GM18861 (cell line): ENCODE measurements around the gene RPS25.
"Not testable (repeated sequence)": the region's sequence is repeated elsewhere in the genome, so short reads cannot be mapped to it uniquely, and the experiment has no call there.

Experiments used
- ATAC-seq: cut with Tn5 transposase; IDR thresholded peaks from one replicate; pipeline ENCODE4 v1.9.1; 2021; ENCODE audit not compliant: unreplicated experiment

Gene RPS25

GRCh38 chr11:118975771-118976709 lies 42.1 kb downstream of the RPS25 start:
- ATAC-seq, result no peak

GRCh38 chr11:118973985-118974384 lies 44.2 kb downstream of the RPS25 start:
- no peak for ATAC-seq

GRCh38 chr11:118971646-118972045 lies 46.5 kb downstream of the RPS25 start, which contains the start of gene FOXR1:
Gene FOXR1 (plus strand): TSS chr11:118971761. CDS start chr11:118971932, 171 bp downstream.
- ATAC-seq, result no peak

- not testable (repeated sequence) for ATAC-seq
These were observed 48.6 kb downstream of the RPS25 start for GRCh38 chr11:118969508-118969907.
